CD4-positive, alpha-beta T cell (primary cell): Measurements from ENCODE around the gene SMIM28. TPM values are rescaled to one million over a fixed set of nuclear protein-coding genes. Genes with fewer than 3 reads are reported as not detected.

Experiments
- ATAC-seq: fragments of 200-7000 bp; cut with Tn5 transposase; one replicate; pipeline ENCODE4 v1.10.0; 2022; ENCODE audit warnings: mild to moderate bottlenecking; ENCODE audit not compliant: poor library complexity
- CTCF ChIA-PET: fragments of 350-600 bp; sonication (Branson Sonifier 250); formaldehyde crosslinking; loops from one replicate; lab custom pipeline; 2021; ENCODE audit warnings: antibody characterized with exemption, inconsistent platforms; lab: Charles Lee
- POLR2A ChIA-PET: fragments of 350-600 bp; sonication (Branson Sonifier 250); formaldehyde crosslinking; loops from one replicate; lab custom pipeline; 2021; ENCODE audit warnings: antibody characterized with exemption, inconsistent platforms; lab: Charles Lee
- DNase-seq, 14 experiments: peaks; one replicate each; pipeline ENCODE4 v3.0.0-alpha.2; 2013 to 2020; ENCODE audit warnings: mixed read lengths in 2 of 14
- H3K27ac ChIP-seq, 2 donors: one replicate each; pipeline versions ENCODE4 v1.5.1 to v1.7.0; 2013; ENCODE audit warnings: low read length in 2 of 2, low read depth in 1 of 2, mild to moderate bottlenecking in 1 of 2
- H3K27me3 ChIP-seq, 2 experiments: 1 replicate in 1 of 2; 2 replicates in 1 of 2; pipeline versions ENCODE4 v1.6.1 to v1.7.0; 2013; ENCODE audit warnings: low read length in 2 of 2, control low read depth in 1 of 2, mild to moderate bottlenecking in 1 of 2, moderate library complexity in 1 of 2; ENCODE audit not compliant: insufficient read depth in 2 of 2, control insufficient read depth in 1 of 2
- H3K36me3 ChIP-seq: one replicate; pipeline ENCODE4 v1.6.1; 2013; ENCODE audit warnings: low read length, control low read depth; ENCODE audit not compliant: insufficient read depth
- H3K4me1 ChIP-seq: one replicate; pipeline ENCODE4 v1.6.1; 2013; ENCODE audit warnings: low read length, control low read depth; ENCODE audit not compliant: insufficient read depth
- H3K4me3 ChIP-seq: one replicate; pipeline ENCODE4 v1.5.1; 2013; ENCODE audit warnings: mild to moderate bottlenecking, low read length, moderate library complexity
- H3K9me3 ChIP-seq, 2 experiments: 1 replicate in 1 of 2; 2 replicates in 1 of 2; pipeline versions ENCODE4 v1.6.1 to v1.7.0; 2013; ENCODE audit warnings: low read length in 2 of 2, mild to moderate bottlenecking in 2 of 2, control low read depth in 1 of 2, moderate library complexity in 1 of 2; ENCODE audit not compliant: control insufficient read depth in 1 of 2, insufficient read depth in 1 of 2
- H3K27ac Mint-ChIP-seq: one replicate; pipeline ENCODE4 v1.8.0; 2020; ENCODE audit warnings: mixed read lengths
- H3K27me3 Mint-ChIP-seq: one replicate; pipeline ENCODE4 v1.8.0; 2021; ENCODE audit warnings: mixed read lengths
- H3K36me3 Mint-ChIP-seq: one replicate; pipeline ENCODE4 v1.8.0; 2021; ENCODE audit warnings: low read depth, mixed read lengths
- H3K4me1 Mint-ChIP-seq: one replicate; pipeline ENCODE4 v1.8.0; 2021; ENCODE audit warnings: low read depth, mixed read lengths
- H3K4me3 Mint-ChIP-seq: one replicate; pipeline ENCODE4 v1.8.0; 2020; ENCODE audit warnings: mild to moderate bottlenecking, mixed read lengths
- H3K9me3 Mint-ChIP-seq: one replicate; pipeline ENCODE4 v1.8.0; 2020; ENCODE audit warnings: mixed read lengths
- intact Hi-C, 2 experiments: fragments of 100-400 bp; cut with DNase I in 1 of 2; cut with micrococcal nuclease in 1 of 2; formaldehyde crosslinking; loops; one replicate each; pipeline versions ENCODE4 v1.15.1 to v1.9.0; 2023 to 2025; cut with DNase I, micrococcal nuclease
- total RNA-seq, 174 experiments: library from RNA in 2 of 174; stranded (reverse) in 2 of 174; gene quantifications; one replicate each; pipeline ENCODE4 v1.2.3 and lab custom pipeline; 2021 to 2026
- TF ChIP-seq, protein P1 (sequence below): fragments of 200-600 bp; IDR thresholded peaks from one replicate; pipeline ENCODE4 v1.8.0; 2022; ENCODE audit warnings: antibody characterized with exemption, mild to moderate bottlenecking

Gene SMIM28
- total RNA-seq, 2 experiments from 2014 or later: not detected

DNA sequence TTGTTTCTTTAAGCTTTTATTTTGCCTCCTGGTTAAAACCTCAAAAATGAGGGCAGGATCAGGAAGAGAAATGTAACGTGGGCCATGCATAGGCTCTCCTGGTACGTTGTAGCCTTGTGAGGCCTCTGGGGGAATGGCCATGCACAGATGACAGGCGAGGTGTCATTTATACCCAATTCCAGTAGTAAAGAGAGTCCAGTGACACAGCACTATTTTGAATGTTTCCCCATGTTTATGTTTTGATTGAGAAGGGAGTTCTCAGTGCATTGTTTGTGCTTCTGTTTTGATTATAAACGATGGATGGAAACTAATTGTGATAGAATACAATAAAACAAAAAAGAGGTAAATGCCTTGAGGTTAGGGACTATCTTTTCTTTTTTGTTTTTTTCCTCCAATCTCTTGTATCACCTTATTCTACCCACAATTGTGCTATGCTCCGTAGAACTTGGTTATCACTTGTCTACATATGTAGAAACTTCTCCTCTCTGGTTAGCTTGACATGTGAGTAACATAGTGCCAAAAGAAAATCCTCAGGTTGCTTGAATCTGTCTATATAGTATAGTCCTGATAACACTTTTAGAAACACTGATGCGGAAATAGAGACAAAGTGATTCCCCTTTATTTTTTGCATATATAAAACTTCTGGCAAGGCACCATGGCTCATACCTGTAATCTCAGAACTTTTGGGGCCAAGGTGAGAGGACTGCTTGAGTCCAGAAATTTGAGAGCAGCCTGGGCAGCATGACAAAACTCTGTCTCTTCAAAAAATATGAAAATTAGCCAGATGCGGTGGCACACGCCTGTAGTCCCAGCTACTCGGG, 6.9 kb upstream of the SMIM28 start:
- Mint-ChIP-seq H3K4me3 (no peak overlapping the region), H3K4me1 (no peaks in the 10 kb centered on the region), H3K27me3 (peaks cover 21% of the 10 kb centered on the region), H3K36me3 (no peaks in the 10 kb centered on the region), H3K27ac (no peak overlapping the region), H3K9me3 (no peaks in the 10 kb centered on the region)
- Histone ChIP-seq H3K4me3 (no peak overlapping the region), H3K27ac (no peak overlapping the region), H3K4me1 (no peaks in the 10 kb centered on the region), H3K36me3 (no peaks in the 10 kb centered on the region), H3K27me3 (no peaks in the 10 kb centered on the region), H3K9me3 (no peaks in the 10 kb centered on the region)
- TF ChIP-seq, protein P1, sequence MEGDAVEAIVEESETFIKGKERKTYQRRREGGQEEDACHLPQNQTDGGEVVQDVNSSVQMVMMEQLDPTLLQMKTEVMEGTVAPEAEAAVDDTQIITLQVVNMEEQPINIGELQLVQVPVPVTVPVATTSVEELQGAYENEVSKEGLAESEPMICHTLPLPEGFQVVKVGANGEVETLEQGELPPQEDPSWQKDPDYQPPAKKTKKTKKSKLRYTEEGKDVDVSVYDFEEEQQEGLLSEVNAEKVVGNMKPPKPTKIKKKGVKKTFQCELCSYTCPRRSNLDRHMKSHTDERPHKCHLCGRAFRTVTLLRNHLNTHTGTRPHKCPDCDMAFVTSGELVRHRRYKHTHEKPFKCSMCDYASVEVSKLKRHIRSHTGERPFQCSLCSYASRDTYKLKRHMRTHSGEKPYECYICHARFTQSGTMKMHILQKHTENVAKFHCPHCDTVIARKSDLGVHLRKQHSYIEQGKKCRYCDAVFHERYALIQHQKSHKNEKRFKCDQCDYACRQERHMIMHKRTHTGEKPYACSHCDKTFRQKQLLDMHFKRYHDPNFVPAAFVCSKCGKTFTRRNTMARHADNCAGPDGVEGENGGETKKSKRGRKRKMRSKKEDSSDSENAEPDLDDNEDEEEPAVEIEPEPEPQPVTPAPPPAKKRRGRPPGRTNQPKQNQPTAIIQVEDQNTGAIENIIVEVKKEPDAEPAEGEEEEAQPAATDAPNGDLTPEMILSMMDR: no peak
- DNase-seq: no peak
- ChIA-PET POLR2A (no interaction called here), CTCF (no interaction called here)
- ATAC-seq: no peak
- intact Hi-C loops: no loop called here

DNA sequence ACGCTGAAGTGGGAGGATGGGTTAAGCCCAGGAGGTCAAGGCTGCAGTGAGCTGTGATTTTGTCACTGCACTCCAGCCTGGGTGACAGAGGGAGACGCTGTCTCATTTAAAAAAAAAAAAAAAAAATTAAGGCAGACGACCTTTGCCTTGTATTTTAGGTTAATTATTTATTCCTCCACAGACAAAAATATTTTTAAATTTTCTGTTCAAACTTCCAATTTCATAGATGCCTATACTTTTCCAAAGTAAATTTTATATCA, 6.3 kb upstream of the SMIM28 start:
- no peak overlapping the region for H3K27ac Mint-ChIP-seq
- ChIA-PET POLR2A (interaction anchor here (0.6 kb wide), 1 partner anchor 111 kb away, joined by 3 read pairs; no protein-coding TSS in a partner anchor), CTCF (no interaction called here)
- peaks cover 20% of the 10 kb centered on the region for H3K27me3 Mint-ChIP-seq
- TF ChIP-seq, protein P1: no peak
- no peaks in the 10 kb centered on the region for H3K9me3 Mint-ChIP-seq
- ATAC-seq (no peak), DNase-seq (no peak)
- Histone ChIP-seq H3K9me3 (no peaks in the 10 kb centered on the region), H3K27ac (no peak overlapping the region), H3K36me3 (no peaks in the 10 kb centered on the region), H3K4me3 (no peak overlapping the region), H3K4me1 (no peaks in the 10 kb centered on the region), H3K27me3 (no peaks in the 10 kb centered on the region)
- no peaks in the 10 kb centered on the region for H3K4me1 Mint-ChIP-seq
- no peaks in the 10 kb centered on the region for H3K36me3 Mint-ChIP-seq
- intact Hi-C loops: no loop called here
- no peak overlapping the region for H3K4me3 Mint-ChIP-seq

DNA sequence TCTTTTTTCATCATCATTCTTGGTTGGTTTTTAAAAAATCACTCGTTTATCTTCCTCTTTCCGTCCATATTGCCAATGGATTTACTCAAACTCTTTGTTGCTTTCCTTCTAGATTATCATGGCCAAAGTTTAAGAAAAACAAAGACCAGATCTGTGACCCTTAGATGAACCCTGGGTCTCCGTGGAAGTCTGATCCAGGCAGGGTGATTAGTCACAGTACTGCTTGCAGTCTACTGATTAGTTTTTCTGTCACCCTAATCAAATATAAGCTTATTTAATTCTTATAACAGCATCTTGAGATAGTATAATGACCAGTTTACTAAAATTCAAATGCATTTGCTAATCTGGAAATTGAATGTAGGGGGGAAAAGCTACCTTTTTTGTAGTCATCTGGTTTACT, 6.0 kb upstream of the SMIM28 start:
- Mint-ChIP-seq H3K36me3 (no peaks in the 10 kb centered on the region), H3K27ac (no peak overlapping the region), H3K9me3 (no peaks in the 10 kb centered on the region), H3K4me3 (no peak overlapping the region), H3K27me3 (peaks cover 19% of the 10 kb centered on the region), H3K4me1 (no peaks in the 10 kb centered on the region)
- ATAC-seq (no peak), DNase-seq (no peak)
- H3K9me3 ChIP-seq: no peaks in the 10 kb centered on the region
- H3K27me3 ChIP-seq: no peaks in the 10 kb centered on the region
- POLR2A ChIA-PET: interaction anchor here (0.6 kb wide), 1 partner anchor 111 kb away, joined by 3 read pairs; no protein-coding TSS in a partner anchor
- H3K4me3 ChIP-seq: no peak overlapping the region
- intact Hi-C loops: no loop called here
- CTCF ChIA-PET: no interaction called here
- H3K27ac ChIP-seq: no peak overlapping the region
- no peaks in the 10 kb centered on the region for H3K36me3 ChIP-seq
- no peaks in the 10 kb centered on the region for H3K4me1 ChIP-seq
- TF ChIP-seq, protein P1: no peak
